HepG2 (cell line): Measurements from ENCODE around the gene TGM2. TPM values are rescaled to one million over a fixed set of nuclear protein-coding genes. Genes with fewer than 3 reads are reported as not detected.
A peak's percentile ranks its signal among the peaks of the same experiment; 100 is the strongest.

Source experiments
- ATF7-NPFF ChIP-seq: sonication (generic); formaldehyde crosslinking; IDR thresholded peaks from 2 replicates; pipeline ENCODE4 v1.8.1; 2023; ENCODE audit warnings: mild to moderate bottlenecking, low read depth, missing genetic modification reagents, moderate library complexity
- BCL6 ChIP-seq: IDR thresholded peaks from 2 replicates; pipeline ENCODE4 v1.6.1; 2016; ENCODE audit warnings: missing genetic modification reagents, missing compliant biosample characterization
- CEBPG ChIP-seq: IDR thresholded peaks from 2 replicates; pipeline ENCODE4 v1.6.1; 2016
- CHCHD3 ChIP-seq: sonication (generic); formaldehyde crosslinking; IDR thresholded peaks from 2 replicates; pipeline ENCODE4 v1.8.0; 2022; ENCODE audit warnings: mild to moderate bottlenecking, missing genetic modification reagents, moderate library complexity
- ETV5 ChIP-seq: IDR thresholded peaks from 2 replicates; pipeline ENCODE4 v1.6.1; 2018; ENCODE audit warnings: missing biosample characterization, missing genetic modification reagents, inconsistent platforms, borderline replicate concordance
- FOXK1 ChIP-seq: sonication (generic); formaldehyde crosslinking; IDR thresholded peaks from 2 replicates; pipeline ENCODE4 v1.4.0; 2020; ENCODE audit warnings: low read depth, missing genetic modification reagents, borderline replicate concordance
- HMGXB4 ChIP-seq, 2 experiments: sonication (generic) in 1 of 2; formaldehyde crosslinking in 1 of 2; IDR thresholded peaks; 2 replicates each; pipeline versions ENCODE4 v1.4.0 to v1.6.1; 2018 to 2020; ENCODE audit warnings: missing genetic modification reagents in 2 of 2, borderline replicate concordance in 1 of 2, low read depth in 1 of 2, mild to moderate bottlenecking in 1 of 2, missing biosample characterization in 1 of 2
- IRF2 ChIP-seq: IDR thresholded peaks from 2 replicates; pipeline ENCODE4 v1.6.1; 2018; ENCODE audit warnings: missing genetic modification reagents, missing compliant biosample characterization
- JUN ChIP-seq: sonication (generic); formaldehyde crosslinking; IDR thresholded peaks from 2 replicates; pipeline ENCODE4 v1.4.0; 2020; ENCODE audit warnings: mild to moderate bottlenecking, missing genetic modification reagents
- KLF11 ChIP-seq: IDR thresholded peaks from 2 replicates; pipeline ENCODE4 v1.6.1; 2016; ENCODE audit warnings: missing compliant biosample characterization
- NAIF1 ChIP-seq: sonication (generic); formaldehyde crosslinking; IDR thresholded peaks from 2 replicates; pipeline ENCODE4 v1.5.0; 2020; ENCODE audit warnings: mild to moderate bottlenecking, missing genetic modification reagents, borderline replicate concordance
- NFIB ChIP-seq: sonication (generic); formaldehyde crosslinking; IDR thresholded peaks from 2 replicates; pipeline ENCODE4 v1.9.0; 2021; ENCODE audit warnings: missing genetic modification reagents, mild to moderate bottlenecking, borderline replicate concordance
- SAFB2 ChIP-seq: sonication (generic); formaldehyde crosslinking; IDR thresholded peaks from 2 replicates; pipeline ENCODE4 v1.5.1; 2020; ENCODE audit warnings: missing genetic modification reagents, low read depth, mild to moderate bottlenecking, borderline replicate concordance
- SIN3B ChIP-seq: fragments of 150-350 bp; IDR thresholded peaks from 2 replicates; pipeline ENCODE4 v1.6.1; 2014; ENCODE audit warnings: low read length
- SIX4 ChIP-seq: sonication (generic); formaldehyde crosslinking; IDR thresholded peaks from 2 replicates; pipeline ENCODE4 v1.4.0; 2020; ENCODE audit warnings: missing genetic modification reagents
- SRF ChIP-seq: IDR thresholded peaks from 2 replicates; pipeline ENCODE4 v1.6.1; 2011; ENCODE audit warnings: mild to moderate bottlenecking, low read depth, low read length, moderate library complexity
- TFDP2 ChIP-seq: sonication (generic); formaldehyde crosslinking; IDR thresholded peaks from 2 replicates; pipeline ENCODE4 v1.4.0; 2020; ENCODE audit warnings: missing genetic modification reagents
- TFE3 ChIP-seq: IDR thresholded peaks from 2 replicates; pipeline ENCODE4 v1.6.1; 2016
- ZKSCAN1 ChIP-seq: fragments of 150-350 bp; IDR thresholded peaks from 2 replicates; pipeline ENCODE4 v1.6.1; 2014; ENCODE audit warnings: low read length
- ZNF12 ChIP-seq: sonication (generic); formaldehyde crosslinking; IDR thresholded peaks from 2 replicates; pipeline ENCODE4 v1.5.0; 2020; ENCODE audit warnings: missing genetic modification reagents
- ZNF256 ChIP-seq: sonication (generic); formaldehyde crosslinking; conservative IDR thresholded peaks from 2 replicates; pipeline ENCODE4 v1.4.0; 2020; ENCODE audit warnings: missing genetic modification reagents
- ZNF567 ChIP-seq: sonication (generic); formaldehyde crosslinking; IDR thresholded peaks from 2 replicates; pipeline ENCODE4 v1.8.1; 2023; ENCODE audit warnings: mild to moderate bottlenecking, missing genetic modification reagents, borderline replicate concordance
- ZNF674 ChIP-seq: sonication (generic); formaldehyde crosslinking; IDR thresholded peaks from 2 replicates; pipeline ENCODE4 v1.5.0; 2020; ENCODE audit warnings: low read depth, mild to moderate bottlenecking, missing genetic modification reagents
- ZNF709 ChIP-seq: sonication (generic); formaldehyde crosslinking; IDR thresholded peaks from 2 replicates; pipeline ENCODE4 v1.5.0; 2020; ENCODE audit warnings: mild to moderate bottlenecking, missing genetic modification reagents
- ZNF720 ChIP-seq: sonication (generic); formaldehyde crosslinking; IDR thresholded peaks from 2 replicates; pipeline ENCODE4 v1.4.0; 2020; ENCODE audit warnings: missing genetic modification reagents
- polyA plus RNA-seq, 8 experiments: library from polyadenylated mRNA; depleted of rRNA in 3 of 8; stranded (reverse) in 7 of 8; unstranded in 1 of 8; fragments of >200 nt; fragmentation: Illumina TruSeq in 4 of 8; extraction: Trizol in 4 of 8; gene quantifications; 2 replicates each; pipeline versions ENCODE4 v1.2.1 to v1.2.3, GENCODE V29; 2011 to 2016; ENCODE audit warnings: low read depth in 4 of 8, missing spikeins in 1 of 8, mixed read lengths in 1 of 8; ENCODE audit not compliant: insufficient read depth in 1 of 8
- total RNA-seq, 5 experiments: library from RNA; depleted of rRNA; stranded (reverse); fragments of >200 nt; fragmentation: Illumina TruSeq; extraction: Trizol; gene quantifications; 2 replicates each; pipeline ENCODE4 v1.2.3, GENCODE V29; 2016; ENCODE audit warnings: low read depth in 1 of 5
- TF ChIP-seq, protein P1 (sequence below): IDR thresholded peaks from 2 replicates; pipeline ENCODE4 v1.6.1; 2012; ENCODE audit warnings: inconsistent platforms

The TGM2 gene
- total and polyA plus RNA-seq, 2 of the 13 experiments (the other 11 are each of a cell fraction or from before 2014, with no cell fraction given), result 4.2 to 46.4 TPM

GRCh38 chr20:38165089-38165965 is at the start of gene TGM2 (continued):
- TF ChIP-seq TFE3 (CRISPR knock-in tag) (peak; percentile 36; the same call in 1 of the 2 replicates), ETV5 (CRISPR knock-in tag) (peak; percentile 78), NAIF1 (no peak), HMGXB4 (CRISPR knock-in tag; IDR thresholded peaks at IDR 0.05; ENCODE audit: borderline replicate concordance in 1 of 2, low read depth in 1 of 2) (peak; percentile 98), ZNF720 (CRISPR knock-in tag) (0 out of 2 replicates have a peak, but pooled peaks have one; percentile 49), TFDP2 (CRISPR knock-in tag) (peak; percentile 79), ZKSCAN1 (peak; percentile 47; the same call in 1 of the 2 replicates), ZNF567 (CRISPR knock-in tag) (0 out of 2 replicates have a peak, but pooled peaks have one; percentile 50), KLF11 (CRISPR knock-in tag) (no peak), SIX4 (CRISPR knock-in tag) (peak; percentile 30; the same call in 1 of the 2 replicates), IRF2 (peak; percentile 89), BCL6 (peak; percentile 78), CEBPG (peak; percentile 30; the same call in 1 of the 2 replicates), ZNF709 (CRISPR knock-in tag) (peak; percentile 81; the same call in 1 of the 2 replicates), CHCHD3 (CRISPR knock-in tag) (no peak; the same call in 1 of the 2 replicates), FOXK1 (CRISPR knock-in tag) (peak; percentile 92), SRF (0 out of 2 replicates have a peak, but pooled peaks have one; percentile 4), ZNF12 (CRISPR knock-in tag) (peak; percentile 78; the same call in 1 of the 2 replicates), ZNF256 (CRISPR knock-in tag) (no peak), JUN (CRISPR knock-in tag) (peak; percentile 67; the same call in 1 of the 2 replicates), SAFB2 (CRISPR knock-in tag) (peak; percentile 80; the same call in 1 of the 2 replicates), SIN3B (0 out of 2 replicates have a peak, but pooled peaks have one; percentile 28), ZNF674 (CRISPR knock-in tag) (no peak), ATF7-NPFF (CRISPR knock-in tag) (peak; percentile 65; the same call in 1 of the 2 replicates), NFIB (no peak; the same call in 1 of the 2 replicates)
- TF ChIP-seq, protein P1, sequence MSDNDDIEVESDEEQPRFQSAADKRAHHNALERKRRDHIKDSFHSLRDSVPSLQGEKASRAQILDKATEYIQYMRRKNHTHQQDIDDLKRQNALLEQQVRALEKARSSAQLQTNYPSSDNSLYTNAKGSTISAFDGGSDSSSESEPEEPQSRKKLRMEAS, result peak; percentile 57
